Neural cell (in vitro differentiated cells): ENCODE data around the gene HERPUD2. TPM values are rescaled to one million over a fixed set of nuclear protein-coding genes. Genes with fewer than 3 reads are reported as not detected.

ENCODE experiments used
- H2AFZ ChIP-seq: fragments of 200-600, 300-800 bp; sonication (generic), shearing (Covaris generic); 2 replicates; pipeline ENCODE4 v1.6.0; 2014; ENCODE audit warnings: low read depth, mild to moderate bottlenecking, antibody characterized with exemption, low read length, moderate library complexity
- H3F3A ChIP-seq: fragments of 200-600 bp; shearing (Covaris generic); 2 replicates; pipeline ENCODE4 v1.6.1; 2016; ENCODE audit warnings: mild to moderate bottlenecking, moderate library complexity, mixed read lengths, antibody characterized with exemption, low read length; ENCODE audit not compliant: insufficient read depth, poor library complexity, severe bottlenecking
- H3K27ac ChIP-seq: fragments of 200-600, 300-800 bp; sonication (generic), shearing (Covaris generic); 2 replicates; pipeline ENCODE4 v1.5.1; 2014; ENCODE audit warnings: mild to moderate bottlenecking, low read length, moderate library complexity
- H3K27me3 ChIP-seq: fragments of 300-800, 200-600 bp; sonication (generic), shearing (Covaris generic); 2 replicates; pipeline ENCODE4 v1.6.0; 2014; ENCODE audit warnings: mild to moderate bottlenecking, low read depth, low read length, moderate library complexity; ENCODE audit not compliant: insufficient read depth
- H3K36me3 ChIP-seq: fragments of 300-800, 200-600 bp; sonication (generic), shearing (Covaris generic); 2 replicates; pipeline ENCODE4 v1.5.1; 2014; ENCODE audit warnings: mild to moderate bottlenecking, antibody characterized with exemption, low read length, moderate library complexity; ENCODE audit not compliant: insufficient read depth
- H3K4me2 ChIP-seq: fragments of 300-800, 200-600 bp; sonication (generic), shearing (Covaris generic); 2 replicates; pipeline ENCODE4 v1.6.0; 2014; ENCODE audit warnings: mild to moderate bottlenecking, low read length
- H3K4me3 ChIP-seq: fragments of 300-800, 200-600 bp; sonication (generic), shearing (Covaris generic); 2 replicates; pipeline ENCODE4 v1.5.1; 2014; ENCODE audit warnings: mild to moderate bottlenecking, low read length, moderate library complexity
- H3K79me2 ChIP-seq: fragments of 200-600 bp; shearing (Covaris generic); replicated peaks from 2 replicates; pipeline ENCODE4 v1.6.0; 2014; ENCODE audit warnings: mild to moderate bottlenecking, low read length, moderate library complexity; ENCODE audit not compliant: insufficient read depth
- H3K9ac ChIP-seq: fragments of 300-800, 200-600 bp; sonication (generic), shearing (Covaris generic); 2 replicates; pipeline ENCODE4 v1.6.1; 2016; ENCODE audit warnings: mild to moderate bottlenecking, low read length, mixed read lengths
- H3K9me2 ChIP-seq: fragments of 200-600 bp; shearing (Covaris generic); 2 replicates; pipeline ENCODE4 v1.6.1; 2016; ENCODE audit warnings: mild to moderate bottlenecking, low read length, mixed read lengths; ENCODE audit not compliant: insufficient read depth
- H3K9me3 ChIP-seq: fragments of 200-600, 300-800 bp; sonication (generic), shearing (Covaris generic); 2 replicates; pipeline ENCODE4 v1.6.1; 2016; ENCODE audit warnings: mild to moderate bottlenecking, mixed run types, low read length, moderate library complexity, mixed read lengths
- H4K20me1 ChIP-seq: fragments of 200-600 bp; shearing (Covaris generic); 2 replicates; pipeline ENCODE4 v1.6.1; 2016; ENCODE audit warnings: mild to moderate bottlenecking, mixed run types; ENCODE audit not compliant: insufficient read depth
- CTCF ChIP-seq: fragments of 450-650 bp; IDR thresholded peaks from 2 replicates; pipeline ENCODE4 v1.5.1; 2014; ENCODE audit warnings: antibody characterized with exemption, mild to moderate bottlenecking, moderate library complexity; ENCODE audit not compliant: poor library complexity, severe bottlenecking
- EP300 ChIP-seq: fragments of 450-650 bp; conservative IDR thresholded peaks from 2 replicates; pipeline ENCODE4 v1.6.1; 2014; ENCODE audit warnings: antibody characterized with exemption, mild to moderate bottlenecking, moderate library complexity; ENCODE audit not compliant: poor library complexity, severe bottlenecking
- EZH2 ChIP-seq: fragments of 200-600, 300-800 bp; shearing (Covaris generic), sonication (generic); IDR thresholded peaks from 2 replicates; pipeline ENCODE4 v1.6.1; 2014; ENCODE audit warnings: antibody characterized with exemption, low read length, borderline replicate concordance, mild to moderate bottlenecking; ENCODE audit not compliant: insufficient read depth, poor library complexity, severe bottlenecking
- MXI1 ChIP-seq: fragments of 450-650 bp; conservative IDR thresholded peaks from 2 replicates; pipeline ENCODE4 v1.6.1; 2014; ENCODE audit warnings: antibody characterized with exemption, mild to moderate bottlenecking; ENCODE audit not compliant: poor library complexity, severe bottlenecking
- POLR2AphosphoS5 ChIP-seq: IDR thresholded peaks from 2 replicates; pipeline ENCODE4 v1.6.1; 2012
- RAD21 ChIP-seq: fragments of 450-650 bp; conservative IDR thresholded peaks from 2 replicates; pipeline ENCODE4 v1.6.1; 2014; ENCODE audit warnings: antibody characterized with exemption, mild to moderate bottlenecking, moderate library complexity
- REST ChIP-seq: IDR thresholded peaks from 2 replicates; pipeline ENCODE4 v1.6.1; 2012; ENCODE audit warnings: borderline replicate concordance
- SMC3 ChIP-seq: fragments of 450-650 bp; conservative IDR thresholded peaks from 2 replicates; pipeline ENCODE4 v1.6.1; 2014; ENCODE audit warnings: antibody characterized with exemption, mild to moderate bottlenecking, moderate library complexity; ENCODE audit not compliant: poor library complexity
- TAF1 ChIP-seq: IDR thresholded peaks from 2 replicates; pipeline ENCODE4 v1.6.1; 2012; ENCODE audit warnings: low read depth
- polyA plus RNA-seq: library from polyadenylated mRNA; depleted of rRNA; stranded (reverse); fragments of >200 nt; gene quantifications from 2 replicates; pipeline ENCODE4 v1.2.3, GENCODE V29; 2014

Gene HERPUD2
- polyA plus RNA-seq, 1 donor from 2014 or later, result 16.7 TPM

GRCh38 chr7:35736725-35737124 lies 41.8 kb upstream of the HERPUD2 start:
- Histone ChIP-seq H3K36me3 (no peaks in the 10 kb centered on the region), H3K9ac (no peak overlapping the region), H3K79me2 (no peaks in the 10 kb centered on the region), H3F3A (no peaks in the 10 kb centered on the region), H3K4me2 (no peak overlapping the region), H2AFZ (no peak overlapping the region), H3K4me3 (no peak overlapping the region), H3K9me3 (no peaks in the 10 kb centered on the region), H3K9me2 (no peaks in the 10 kb centered on the region), H3K27me3 (no peaks in the 10 kb centered on the region), H4K20me1 (no peaks in the 10 kb centered on the region), H3K27ac (no peak overlapping the region)
- TF ChIP-seq EZH2 (no peak), EP300 (no peak), CTCF (no peak), REST (no peak), SMC3 (no peak), POLR2AphosphoS5 (no peak), TAF1 (no peak), MXI1 (no peak), RAD21 (no peak)

GRCh38 chr7:35735396-35735795 lies 40.5 kb upstream of the HERPUD2 start:
- H3K9me3 ChIP-seq, result no peaks in the 10 kb centered on the region
- H3F3A ChIP-seq, result no peaks in the 10 kb centered on the region
- no peak overlapping the region for H2AFZ ChIP-seq
- H4K20me1 ChIP-seq, result no peaks in the 10 kb centered on the region
- H3K4me3 ChIP-seq, result no peak overlapping the region
- no peaks in the 10 kb centered on the region for H3K36me3 ChIP-seq
- no peaks in the 10 kb centered on the region for H3K9me2 ChIP-seq
- TF ChIP-seq RAD21, result no peak
- no peak for TF ChIP-seq MXI1
- TF ChIP-seq REST, result no peak
- no peaks in the 10 kb centered on the region for H3K27me3 ChIP-seq
- H3K79me2 ChIP-seq, result no peaks in the 10 kb centered on the region
- no peak overlapping the region for H3K27ac ChIP-seq
- no peak overlapping the region for H3K9ac ChIP-seq
- H3K4me2 ChIP-seq, result no peak overlapping the region
